GM23338 (cell line): ENCODE results near the gene NHSL1.

Experiments used
- EZH2 ChIP-seq: fragments of 200-600 bp; sonication (generic); IDR thresholded peaks from one replicate; pipeline ENCODE4 v1.8.0; 2017; ENCODE audit warnings: antibody characterized with exemption, mild to moderate bottlenecking, low read depth; ENCODE audit not compliant: unreplicated experiment
- TF ChIP-seq, protein P1 (sequence below), 2 experiments: fragments of 200-600 bp in 1 of 2; sonication (generic) in 1 of 2; conservative IDR thresholded peaks; 2 replicates each; pipeline versions ENCODE4 v1.5.1 to v1.6.1; 2016 to 2017; ENCODE audit warnings: antibody characterized with exemption in 2 of 2, low read depth in 2 of 2, mild to moderate bottlenecking in 2 of 2, moderate library complexity in 1 of 2
- TF ChIP-seq, protein P2 (sequence below): IDR thresholded peaks from one replicate; pipeline ENCODE4 v1.6.1; 2018; ENCODE audit warnings: antibody characterized with exemption; ENCODE audit not compliant: unreplicated experiment

DNA sequence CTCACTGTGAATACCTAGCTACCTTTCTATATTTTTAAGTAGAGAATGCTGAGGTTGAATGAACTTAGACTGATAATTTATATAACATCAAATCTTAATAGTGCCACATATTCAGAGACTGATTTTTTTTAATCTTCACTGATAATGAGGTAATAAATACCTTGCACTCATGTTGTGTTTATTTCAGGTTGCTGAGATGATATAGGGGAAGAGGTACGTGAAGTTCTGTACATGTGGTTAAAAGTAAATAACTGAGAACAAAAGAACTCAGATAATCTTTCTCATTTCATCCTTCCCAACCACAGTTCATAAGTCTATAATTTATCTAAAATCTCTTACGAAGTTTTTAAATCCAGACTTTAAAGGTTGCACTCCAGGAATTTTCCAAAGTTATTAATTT is 6.4 kb downstream of the NHSL1 start:
- TF ChIP-seq, protein P1, sequence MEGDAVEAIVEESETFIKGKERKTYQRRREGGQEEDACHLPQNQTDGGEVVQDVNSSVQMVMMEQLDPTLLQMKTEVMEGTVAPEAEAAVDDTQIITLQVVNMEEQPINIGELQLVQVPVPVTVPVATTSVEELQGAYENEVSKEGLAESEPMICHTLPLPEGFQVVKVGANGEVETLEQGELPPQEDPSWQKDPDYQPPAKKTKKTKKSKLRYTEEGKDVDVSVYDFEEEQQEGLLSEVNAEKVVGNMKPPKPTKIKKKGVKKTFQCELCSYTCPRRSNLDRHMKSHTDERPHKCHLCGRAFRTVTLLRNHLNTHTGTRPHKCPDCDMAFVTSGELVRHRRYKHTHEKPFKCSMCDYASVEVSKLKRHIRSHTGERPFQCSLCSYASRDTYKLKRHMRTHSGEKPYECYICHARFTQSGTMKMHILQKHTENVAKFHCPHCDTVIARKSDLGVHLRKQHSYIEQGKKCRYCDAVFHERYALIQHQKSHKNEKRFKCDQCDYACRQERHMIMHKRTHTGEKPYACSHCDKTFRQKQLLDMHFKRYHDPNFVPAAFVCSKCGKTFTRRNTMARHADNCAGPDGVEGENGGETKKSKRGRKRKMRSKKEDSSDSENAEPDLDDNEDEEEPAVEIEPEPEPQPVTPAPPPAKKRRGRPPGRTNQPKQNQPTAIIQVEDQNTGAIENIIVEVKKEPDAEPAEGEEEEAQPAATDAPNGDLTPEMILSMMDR (conservative IDR thresholded peaks at IDR 0.05; ENCODE audit: low read depth in 2 of 2), result no peak
- TF ChIP-seq, protein P2, sequence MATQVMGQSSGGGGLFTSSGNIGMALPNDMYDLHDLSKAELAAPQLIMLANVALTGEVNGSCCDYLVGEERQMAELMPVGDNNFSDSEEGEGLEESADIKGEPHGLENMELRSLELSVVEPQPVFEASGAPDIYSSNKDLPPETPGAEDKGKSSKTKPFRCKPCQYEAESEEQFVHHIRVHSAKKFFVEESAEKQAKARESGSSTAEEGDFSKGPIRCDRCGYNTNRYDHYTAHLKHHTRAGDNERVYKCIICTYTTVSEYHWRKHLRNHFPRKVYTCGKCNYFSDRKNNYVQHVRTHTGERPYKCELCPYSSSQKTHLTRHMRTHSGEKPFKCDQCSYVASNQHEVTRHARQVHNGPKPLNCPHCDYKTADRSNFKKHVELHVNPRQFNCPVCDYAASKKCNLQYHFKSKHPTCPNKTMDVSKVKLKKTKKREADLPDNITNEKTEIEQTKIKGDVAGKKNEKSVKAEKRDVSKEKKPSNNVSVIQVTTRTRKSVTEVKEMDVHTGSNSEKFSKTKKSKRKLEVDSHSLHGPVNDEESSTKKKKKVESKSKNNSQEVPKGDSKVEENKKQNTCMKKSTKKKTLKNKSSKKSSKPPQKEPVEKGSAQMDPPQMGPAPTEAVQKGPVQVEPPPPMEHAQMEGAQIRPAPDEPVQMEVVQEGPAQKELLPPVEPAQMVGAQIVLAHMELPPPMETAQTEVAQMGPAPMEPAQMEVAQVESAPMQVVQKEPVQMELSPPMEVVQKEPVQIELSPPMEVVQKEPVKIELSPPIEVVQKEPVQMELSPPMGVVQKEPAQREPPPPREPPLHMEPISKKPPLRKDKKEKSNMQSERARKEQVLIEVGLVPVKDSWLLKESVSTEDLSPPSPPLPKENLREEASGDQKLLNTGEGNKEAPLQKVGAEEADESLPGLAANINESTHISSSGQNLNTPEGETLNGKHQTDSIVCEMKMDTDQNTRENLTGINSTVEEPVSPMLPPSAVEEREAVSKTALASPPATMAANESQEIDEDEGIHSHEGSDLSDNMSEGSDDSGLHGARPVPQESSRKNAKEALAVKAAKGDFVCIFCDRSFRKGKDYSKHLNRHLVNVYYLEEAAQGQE, result no peak
- no peak for TF ChIP-seq EZH2
